HL-60 (cell line): ENCODE results near the gene CCDC83.

Experiments
- DNase-seq, 2 experiments: peaks; one replicate each; pipeline ENCODE4 v3.0.0-alpha.2; 2010 to 2020; ENCODE audit warnings: low read depth in 1 of 2, low spot score in 1 of 2
- H3K27ac ChIP-seq: fragments of 250-450 bp; sonication (Bioruptor Pico); replicated peaks from 2 replicates; pipeline ENCODE4 v1.5.1; 2020; ENCODE audit warnings: mild to moderate bottlenecking, moderate library complexity
- H3K27me3 ChIP-seq: fragments of 250-450 bp; sonication (Bioruptor Pico); 2 replicates; pipeline ENCODE4 v1.5.1; 2021; ENCODE audit warnings: mild to moderate bottlenecking, moderate library complexity; ENCODE audit not compliant: insufficient read depth, poor library complexity, severe bottlenecking
- H3K4me3 ChIP-seq: replicated peaks from 2 replicates; pipeline ENCODE4 v1.5.1; 2011; ENCODE audit warnings: mild to moderate bottlenecking, control low read depth, low read length; ENCODE audit not compliant: insufficient read depth
- CTCF ChIP-seq: IDR thresholded peaks from one replicate; pipeline ENCODE4 v1.5.1; 2011; ENCODE audit warnings: low read length, control low read depth, inconsistent platforms; ENCODE audit not compliant: insufficient read depth
- GABPA ChIP-seq: IDR thresholded peaks from 2 replicates; pipeline ENCODE4 v1.6.1; 2012; ENCODE audit warnings: low read depth
- POLR2AphosphoS5 ChIP-seq: IDR thresholded peaks from 2 replicates; pipeline ENCODE4 v1.6.1; 2012; ENCODE audit warnings: low read depth
- REST ChIP-seq: IDR thresholded peaks from 2 replicates; pipeline ENCODE4 v1.6.1; 2012; ENCODE audit warnings: low read depth; ENCODE audit not compliant: insufficient replicate concordance
- SPI1 ChIP-seq: IDR thresholded peaks from 2 replicates; pipeline ENCODE4 v1.6.1; 2012; ENCODE audit warnings: low read depth, mild to moderate bottlenecking, borderline replicate concordance

CCDC83 gene

GRCh38 chr11:85947431-85948272, 92.5 kb downstream of the CCDC83 start:
- TF ChIP-seq GABPA (no peak), SPI1 (no peak), REST (no peak), CTCF (no peak), POLR2AphosphoS5 (no peak)
- DNase-seq: peak; percentile 26 to 31
- no peak overlapping the region for H3K4me3 ChIP-seq
- no peaks in the 10 kb centered on the region for H3K27me3 ChIP-seq
- no peak overlapping the region for H3K27ac ChIP-seq

GRCh38 chr11:85948884-85949283, 93.7 kb downstream of the CCDC83 start:
- TF ChIP-seq CTCF (no peak), POLR2AphosphoS5 (no peak), GABPA (no peak), REST (no peak), SPI1 (no peak)
- Histone ChIP-seq H3K27ac (no peak overlapping the region), H3K4me3 (no peak overlapping the region), H3K27me3 (no peaks in the 10 kb centered on the region)
- DNase-seq: no peak

GRCh38 chr11:85949798-85950197, 94.6 kb downstream of the CCDC83 start:
- DNase-seq: no peak
- TF ChIP-seq SPI1 (no peak), CTCF (no peak), POLR2AphosphoS5 (no peak), REST (no peak), GABPA (no peak)

More at GRCh38 chr11:85949798-85950197, 94.6 kb downstream of the CCDC83 start:
- H3K4me3 ChIP-seq: no peak overlapping the region
- no peak overlapping the region for H3K27ac ChIP-seq
- no peaks in the 10 kb centered on the region for H3K27me3 ChIP-seq
